SIG-M5 (cell line): ENCODE measurements around the gene MYL9.

Experiments used
- DNase-seq: peaks from one replicate; lab custom pipeline; 2025; lab: John Stamatoyannopoulos, UW

Gene MYL9

GRCh38 chr20:36584018-36584481, 42.7 kb downstream of the MYL9 start:
- no peak for DNase-seq

GRCh38 chr20:36585410-36586125, 44.2 kb downstream of the MYL9 start:
- no peak for DNase-seq

- DNase-seq: no peak
These were observed 46.2 kb downstream of the MYL9 start for GRCh38 chr20:36587388-36588070.

GRCh38 chr20:36591281-36591680, 50.0 kb downstream of the MYL9 start:
- no peak for DNase-seq

GRCh38 chr20:36591854-36592641, 50.7 kb downstream of the MYL9 start:
- no peak for DNase-seq

GRCh38 chr20:36593347-36593929, 52.1 kb downstream of the MYL9 start:
- DNase-seq: no peak

- DNase-seq: no peak
These were observed 58.6 kb downstream of the MYL9 start for GRCh38 chr20:36599912-36600345.
